GM18858 (cell line): ENCODE results near the gene S100Z.
"Not testable (repeated sequence)": the region's sequence is repeated elsewhere in the genome, so short reads cannot be mapped to it uniquely, and the experiment has no call there.

Experiments used
- ATAC-seq: cut with Tn5 transposase; IDR thresholded peaks from one replicate; pipeline ENCODE4 v1.9.1; 2021; ENCODE audit not compliant: unreplicated experiment

S100Z gene

GRCh38 chr5:76849419-76850291, at the start of gene S100Z:
TSS of gene S100Z (plus strand) at chr5:76850014. CDS start at chr5:76875360, 25,346 bp downstream.
- ATAC-seq, result no peak

- no peak for ATAC-seq
These were observed 49.2 kb upstream of the S100Z start for GRCh38 chr5:76800579-76800978.

- no peak for ATAC-seq
These were observed 48.5 kb upstream of the S100Z start for GRCh38 chr5:76801159-76801802.

- ATAC-seq, result no peak
These were observed 48.0 kb upstream of the S100Z start for GRCh38 chr5:76801803-76802195.

- no peak for ATAC-seq
These were observed 45.5 kb upstream of the S100Z start for GRCh38 chr5:76804266-76804665.

- no peak for ATAC-seq
These were observed 43.9 kb upstream of the S100Z start for GRCh38 chr5:76805821-76806505.

- ATAC-seq, result no peak
These were observed 42.5 kb upstream of the S100Z start for GRCh38 chr5:76807296-76807695.

GRCh38 chr5:76808141-76808691, 41.6 kb upstream of the S100Z start:
- ATAC-seq, result no peak

- no peak for ATAC-seq
These were observed 40.7 kb upstream of the S100Z start for GRCh38 chr5:76809141-76809540.

- no peak for ATAC-seq
These were observed 39.6 kb upstream of the S100Z start for GRCh38 chr5:76810236-76810635.

- no peak for ATAC-seq
These were observed 38.6 kb upstream of the S100Z start for GRCh38 chr5:76811214-76811613.

- ATAC-seq, result not testable (repeated sequence)
These were observed 37.6 kb upstream of the S100Z start for GRCh38 chr5:76812209-76812608.

GRCh38 chr5:76813982-76814562, 35.7 kb upstream of the S100Z start:
- ATAC-seq, result no peak

GRCh38 chr5:76816110-76816831, 33.5 kb upstream of the S100Z start:
- no peak for ATAC-seq

- ATAC-seq, result no peak
These were observed 30.7 kb upstream of the S100Z start, which contains the start of gene F2RL1 for GRCh38 chr5:76818844-76819831. TSS of gene F2RL1 (plus strand) at chr5:76819030. CDS start at chr5:76819183, 153 bp downstream.

GRCh38 chr5:76819851-76820525, 29.8 kb upstream of the S100Z start:
- ATAC-seq, result no peak

GRCh38 chr5:76820526-76820890, 29.3 kb upstream of the S100Z start:
- ATAC-seq, result no peak

GRCh38 chr5:76821136-76821535, 28.7 kb upstream of the S100Z start:
- ATAC-seq, result no peak
